Tongue (tissue), 2 donors: ENCODE results near the gene TGM1. TPM values are rescaled to one million over a fixed set of nuclear protein-coding genes. Genes with fewer than 3 reads are reported as not detected.
A peak's percentile ranks its signal among the peaks of the same experiment; 100 is the strongest.

Source experiments
- DNase-seq: peaks from one replicate; pipeline ENCODE4 v3.0.0-alpha.2; 2015
- total RNA-seq: library from RNA; depleted of rRNA; stranded (reverse); fragments of >200 nt; gene quantifications from one replicate; pipeline ENCODE4 v1.2.3, GENCODE V29; 2014

The TGM1 gene
- total RNA-seq, 1 donor from 2014 or later = 29.0 TPM

DNA sequence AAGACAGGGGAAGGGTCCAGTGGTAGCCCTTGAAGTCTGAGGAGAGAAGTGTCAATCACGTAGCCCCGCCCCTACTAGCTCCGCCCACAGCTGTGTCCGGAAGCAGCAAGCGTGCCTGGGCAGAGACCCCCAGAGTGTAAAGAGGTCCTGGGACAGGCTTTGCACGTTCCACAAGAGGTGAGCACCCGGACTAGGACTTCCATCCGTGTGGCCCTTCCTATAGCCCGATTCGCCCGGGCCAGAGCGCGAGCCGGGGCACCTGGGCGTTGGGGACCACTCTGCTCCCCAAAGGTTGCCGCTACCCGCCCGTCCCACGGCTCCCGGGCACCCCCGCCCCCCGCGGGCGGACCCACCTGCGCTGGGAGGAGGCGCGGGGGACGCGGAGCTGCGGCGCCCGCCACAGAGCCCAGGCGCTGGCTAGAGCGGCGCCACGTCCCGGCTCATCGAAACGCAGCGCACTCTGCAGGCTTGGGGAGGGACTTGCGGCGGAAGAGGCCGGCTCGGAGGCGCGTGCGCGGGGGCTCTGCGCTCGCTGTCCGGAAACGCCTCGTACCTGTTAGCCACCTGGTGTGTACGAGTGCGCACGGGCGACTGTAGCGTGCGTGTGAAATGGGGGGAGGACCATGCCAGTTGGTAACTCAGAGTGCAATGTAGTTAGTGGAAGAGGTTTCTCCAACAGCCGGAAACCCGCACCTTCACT, 8.3 kb upstream of the TGM1 start, which contains the start of gene RABGGTA:
Gene RABGGTA (minus strand): TSS at position 464 of the 700 bp plus-strand sequence. CDS start 482 bp downstream, outside the sequence.
- peak; percentile 95 for DNase-seq

DNA sequence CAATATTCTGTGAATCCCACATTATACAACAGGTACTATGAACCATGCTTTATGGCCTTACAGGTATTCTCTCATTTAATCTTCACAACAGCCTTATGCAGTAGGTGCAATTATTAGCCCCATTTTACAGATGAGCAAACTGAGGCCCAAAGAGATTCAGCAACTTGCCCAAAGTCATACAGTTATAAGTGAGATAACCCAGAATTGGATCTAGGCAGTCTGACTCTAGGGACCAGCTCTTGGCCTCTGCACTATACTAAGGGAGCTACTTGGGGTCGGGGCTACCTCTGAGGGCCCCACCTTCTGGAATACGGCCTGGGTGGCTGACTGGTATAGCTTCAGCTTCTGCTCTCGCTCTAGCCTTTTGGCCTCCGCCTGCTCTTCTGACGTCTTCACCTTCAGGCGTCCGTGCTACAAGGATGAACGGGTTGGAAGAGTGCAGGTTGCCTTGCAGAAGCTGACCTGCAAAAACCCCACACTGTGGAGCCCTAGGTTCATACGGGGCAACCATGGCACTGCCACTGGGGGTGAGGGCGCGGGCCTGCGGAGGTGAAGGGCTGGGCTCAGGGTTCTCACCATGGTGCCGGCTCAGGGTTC, 7.7 kb upstream of the TGM1 start:
- no peak for DNase-seq

DNA sequence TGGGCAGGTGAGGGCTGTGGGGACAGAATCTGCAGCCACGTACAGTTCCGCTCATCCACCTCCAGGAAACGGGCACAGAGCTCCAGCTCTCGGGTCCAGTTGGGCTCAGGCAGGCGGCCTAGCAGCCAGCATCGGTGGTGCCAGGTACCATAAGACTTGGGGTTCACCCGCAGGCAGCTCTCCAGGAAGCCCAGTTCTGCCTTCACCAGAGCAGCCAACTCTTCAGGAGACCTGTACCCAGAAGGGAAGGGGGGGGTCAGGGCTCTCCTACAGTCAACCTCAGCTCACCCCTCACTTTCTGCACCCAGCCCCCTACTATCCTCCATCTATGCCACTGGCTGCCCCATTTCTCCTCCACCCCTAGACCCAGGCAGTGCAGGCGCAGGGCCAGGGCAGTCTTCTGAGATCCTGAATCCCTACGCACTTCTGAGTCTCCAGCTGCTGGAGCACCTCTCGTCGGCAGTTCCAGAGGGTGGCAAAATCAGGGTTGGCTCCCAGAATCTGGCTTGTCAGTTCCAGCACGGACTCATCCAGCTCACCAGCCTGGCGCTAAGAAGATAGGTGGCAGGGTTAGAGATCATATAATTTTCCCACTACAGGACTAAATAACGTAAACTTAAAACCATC, 7.0 kb upstream of the TGM1 start:
- no peak for DNase-seq

DNA sequence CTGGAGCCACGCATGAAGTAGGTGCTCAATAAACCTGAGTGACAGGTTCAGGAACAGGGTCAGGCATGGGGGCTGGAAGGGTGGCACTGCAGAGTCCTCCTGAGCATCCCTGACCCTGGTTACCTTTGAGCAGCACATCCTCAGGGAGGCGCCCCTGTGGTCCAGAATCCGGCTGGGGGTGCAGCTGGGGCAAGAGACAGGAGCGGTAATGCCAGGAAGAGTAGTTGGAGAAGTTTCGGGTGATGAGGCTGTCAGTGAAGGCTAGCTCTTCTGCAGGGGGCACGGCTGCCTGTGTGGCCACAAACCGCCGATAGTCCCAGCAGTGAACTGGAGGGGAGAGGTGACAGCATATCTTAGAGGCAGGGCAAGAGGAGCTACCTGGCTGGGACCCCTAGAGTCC, 6.4 kb upstream of the TGM1 start:
- DNase-seq = no peak

DNA sequence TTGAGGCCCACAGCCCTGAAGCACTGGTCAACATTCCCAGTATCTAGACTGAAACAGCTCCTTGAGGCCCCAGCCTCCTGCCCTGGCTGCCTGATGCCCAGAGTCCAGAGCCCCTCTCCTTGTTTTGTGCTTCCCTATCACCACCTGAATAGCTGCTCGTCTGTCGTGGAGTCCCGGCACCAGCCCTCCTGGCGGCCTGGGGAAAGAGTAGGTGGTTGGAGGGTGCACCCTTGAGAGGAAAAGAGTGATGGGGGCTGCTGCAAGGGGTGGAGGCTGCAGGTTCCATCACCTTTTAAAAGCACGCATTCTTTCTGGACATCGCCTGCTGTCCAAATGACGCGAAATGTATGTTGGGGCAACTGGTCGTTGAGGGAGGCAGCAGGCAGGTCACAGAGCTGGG, 5.2 kb upstream of the TGM1 start:
- DNase-seq = no peak

DNA sequence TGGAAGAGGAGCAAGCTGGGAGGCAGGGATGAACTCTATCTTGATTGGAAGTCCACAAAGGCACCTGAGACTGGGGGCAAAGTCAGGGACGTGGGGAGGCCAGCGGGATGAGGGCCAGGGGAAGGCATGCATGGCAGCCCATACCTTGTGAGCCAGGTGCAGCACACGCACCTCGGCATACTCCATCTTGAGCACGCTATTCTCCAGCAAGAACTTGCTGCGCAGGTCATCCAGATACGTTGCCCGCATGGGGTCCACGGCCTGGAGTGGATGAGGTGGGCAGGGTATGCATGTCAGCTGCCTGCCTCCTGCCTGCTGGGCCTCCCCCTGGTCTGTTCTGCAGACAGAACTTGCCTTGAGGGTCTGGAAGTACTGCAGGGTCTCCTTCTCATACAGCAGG, 4.5 kb upstream of the TGM1 start:
- DNase-seq = no peak

DNA sequence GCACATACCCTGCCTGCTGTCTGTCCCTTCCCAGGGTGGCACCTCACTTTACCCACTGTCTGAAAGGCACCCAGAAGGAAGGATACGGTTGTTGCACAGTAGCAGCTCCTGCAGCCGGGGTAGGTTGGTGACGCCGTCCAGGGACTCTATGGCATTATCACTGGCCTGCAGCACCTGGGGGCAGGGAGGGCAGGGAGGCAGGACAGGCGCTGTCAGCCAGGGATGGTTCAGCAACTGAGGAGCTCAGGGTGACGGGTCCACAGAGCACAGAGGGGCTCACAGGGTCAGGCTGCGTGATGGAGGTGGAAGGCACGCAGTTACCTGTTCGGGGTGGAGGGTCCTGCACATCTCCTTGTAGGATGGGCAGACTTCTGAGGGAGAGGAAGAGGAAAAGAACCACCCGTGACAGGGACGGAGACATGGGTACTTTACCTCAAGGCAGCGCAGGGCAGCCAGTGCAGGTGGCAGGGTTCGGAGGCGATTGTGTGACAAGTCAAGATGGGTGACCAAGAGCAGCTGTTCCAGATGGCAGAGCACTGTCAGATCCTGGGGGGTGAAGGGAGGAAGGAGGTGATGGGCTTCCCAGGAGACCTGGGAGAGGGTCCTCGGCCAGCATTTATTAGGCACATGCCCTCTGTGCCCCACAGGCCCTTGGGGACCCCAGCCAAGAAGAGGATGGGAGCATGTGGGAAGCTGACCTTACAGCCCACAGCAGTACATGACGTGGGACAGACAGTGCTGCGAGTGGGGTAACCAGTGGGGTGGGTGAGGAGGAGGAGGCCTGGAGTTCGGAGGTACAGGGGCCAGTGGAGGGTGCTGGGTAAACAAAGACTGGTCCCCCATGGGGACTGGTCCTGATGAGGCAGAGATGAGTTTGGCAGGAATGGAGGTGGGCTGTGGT, 3.6 kb upstream of the TGM1 start:
- DNase-seq = no peak

DNA sequence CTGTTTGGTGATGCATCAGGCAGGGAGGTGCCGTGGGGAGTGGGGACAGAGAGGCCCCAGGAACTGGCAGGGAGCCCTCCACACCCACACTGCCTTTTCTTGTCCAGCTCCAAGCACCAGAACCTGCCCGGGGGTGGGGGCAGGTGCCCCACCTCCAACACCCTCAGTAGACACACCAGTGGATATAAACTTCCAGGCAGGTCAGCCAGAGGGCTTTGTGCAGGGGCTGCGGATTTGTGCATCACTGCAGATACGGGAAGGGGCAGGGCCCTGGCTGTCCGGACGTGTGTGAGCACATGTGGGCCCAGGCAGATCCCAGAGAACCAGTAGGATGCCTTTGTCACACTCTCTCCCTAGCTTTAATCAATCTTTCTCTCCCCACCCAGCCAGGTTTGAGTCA, 1.3 kb upstream of the TGM1 start:
- DNase-seq = no peak

DNA sequence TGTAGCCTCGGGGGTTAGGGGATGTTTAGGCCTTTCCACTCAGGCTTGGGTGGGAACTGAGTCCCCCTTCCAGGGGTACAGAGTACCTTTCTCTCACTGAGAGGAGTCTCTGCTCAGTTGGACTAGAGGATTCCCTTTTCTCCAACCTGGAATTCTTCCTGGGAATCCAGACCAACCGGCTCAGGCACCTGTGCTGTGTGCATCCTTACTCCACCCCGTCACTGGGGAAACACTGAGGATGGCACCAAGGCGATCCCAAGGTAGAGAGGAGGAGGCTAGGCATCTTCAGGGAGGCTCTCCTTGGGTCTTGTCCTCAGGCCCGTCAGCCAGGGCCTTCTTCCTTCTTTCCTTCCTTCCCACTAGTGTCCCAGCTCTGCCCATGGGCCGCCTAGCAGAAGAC, 871 bp upstream of the TGM1 start:
- no peak for DNase-seq

DNA sequence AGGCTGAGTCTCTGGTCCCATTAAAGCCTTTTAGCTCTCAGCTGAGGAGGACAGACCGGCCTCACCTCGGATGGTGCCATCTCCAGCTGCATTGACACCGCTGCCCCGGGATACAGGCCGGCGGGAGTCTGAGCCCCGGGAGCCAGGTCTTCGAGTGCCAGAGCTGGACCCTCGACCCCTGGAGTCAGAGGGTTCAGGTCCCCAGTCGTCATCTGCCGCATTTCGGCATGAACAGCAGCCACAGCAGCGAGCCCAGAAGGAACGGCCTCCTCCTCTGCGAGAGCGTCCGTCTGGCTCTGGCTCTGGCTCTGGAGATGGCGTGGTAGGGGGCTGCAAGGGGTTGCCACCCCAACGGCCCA, 1.0 kb downstream of the TGM1 start:
- no peak for DNase-seq

DNA sequence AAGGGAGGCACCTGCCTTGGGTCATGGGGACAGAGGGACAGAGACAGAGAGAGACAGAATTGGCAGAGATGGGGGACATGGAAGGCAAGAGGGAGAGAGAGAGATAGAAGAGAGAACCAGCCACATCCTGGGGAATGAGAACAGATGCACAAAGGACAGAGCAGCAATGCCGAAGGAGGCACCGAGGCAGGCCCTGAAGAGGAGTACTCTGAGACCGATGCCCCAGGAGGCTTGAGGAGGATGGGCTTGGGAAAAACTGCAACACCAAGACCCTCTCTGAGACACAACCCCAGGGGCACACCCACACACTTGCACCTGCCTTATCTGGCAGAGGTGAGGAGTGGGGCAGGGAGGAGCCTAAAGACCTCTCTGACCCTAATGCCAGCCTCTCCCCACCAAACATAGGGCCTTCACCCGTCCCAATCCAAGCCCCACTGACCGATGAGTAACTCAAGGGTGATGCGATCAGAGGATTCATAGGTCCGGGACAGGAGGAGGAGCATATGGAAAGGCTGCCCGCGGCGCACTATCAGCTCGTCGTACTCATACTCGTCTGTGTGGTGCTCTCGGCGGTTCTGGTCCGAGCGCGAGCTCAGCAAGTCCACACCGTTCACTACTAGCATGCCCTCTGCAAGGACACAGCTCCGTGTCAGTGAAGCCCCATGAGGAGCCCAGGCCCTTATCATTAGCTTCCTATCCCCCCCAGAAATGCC, 1.6 kb downstream of the TGM1 start:
- DNase-seq = no peak

DNA sequence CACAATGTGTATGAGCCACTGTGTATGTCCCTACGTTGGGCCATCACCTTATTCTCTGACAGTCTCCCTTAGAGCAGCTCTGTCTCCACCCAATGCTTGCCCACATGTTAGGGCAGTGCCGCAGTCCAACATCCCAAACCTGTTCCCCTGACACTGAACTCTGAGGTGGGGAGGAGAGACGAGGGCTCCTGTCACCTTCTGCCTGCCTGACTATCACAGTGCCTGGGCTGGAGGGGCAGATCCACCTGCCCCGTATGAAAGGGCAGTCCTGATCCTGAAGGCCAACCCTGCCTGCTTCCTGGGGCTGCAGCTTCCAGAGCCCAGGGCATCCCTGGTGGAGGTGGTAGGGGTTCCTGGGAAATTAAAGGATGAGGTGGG, 2.2 kb downstream of the TGM1 start:
- DNase-seq = no peak

DNA sequence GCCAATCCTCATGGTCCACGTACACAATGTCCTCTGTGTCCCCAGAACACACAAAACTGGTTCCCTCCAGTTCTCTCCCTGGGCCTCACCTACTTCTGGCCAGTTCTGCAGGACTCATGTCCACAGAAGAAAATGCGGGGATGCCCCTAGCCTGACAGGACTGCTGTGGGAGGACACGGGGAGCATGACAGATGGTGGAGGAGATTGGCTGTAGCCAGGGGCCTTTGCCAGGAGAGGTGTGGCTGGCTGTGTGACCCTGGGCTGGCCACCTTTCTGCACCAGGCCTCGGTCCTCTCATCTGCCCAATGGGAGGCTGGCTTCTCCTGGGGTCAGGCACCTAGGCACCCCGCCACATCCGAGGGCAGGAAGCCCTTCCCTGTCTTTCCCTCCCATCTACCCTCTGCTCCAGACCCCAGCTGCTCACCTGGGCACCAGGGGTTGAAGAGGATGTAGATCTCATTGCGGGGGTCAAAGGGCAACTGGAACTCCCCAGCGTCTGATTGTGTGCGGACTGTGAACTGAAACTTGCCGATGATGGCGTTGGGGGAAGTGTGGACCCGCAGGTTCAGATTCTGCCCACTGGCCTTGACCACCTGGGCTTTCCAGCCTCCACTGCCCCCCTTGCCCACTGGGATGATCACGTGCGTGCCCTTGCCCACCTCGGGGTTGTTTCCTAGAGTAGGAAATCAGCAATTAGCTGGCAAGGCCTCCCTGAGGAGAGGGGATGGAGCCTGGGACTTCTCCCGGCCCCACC, 2.8 kb downstream of the TGM1 start:
- no peak for DNase-seq

DNA sequence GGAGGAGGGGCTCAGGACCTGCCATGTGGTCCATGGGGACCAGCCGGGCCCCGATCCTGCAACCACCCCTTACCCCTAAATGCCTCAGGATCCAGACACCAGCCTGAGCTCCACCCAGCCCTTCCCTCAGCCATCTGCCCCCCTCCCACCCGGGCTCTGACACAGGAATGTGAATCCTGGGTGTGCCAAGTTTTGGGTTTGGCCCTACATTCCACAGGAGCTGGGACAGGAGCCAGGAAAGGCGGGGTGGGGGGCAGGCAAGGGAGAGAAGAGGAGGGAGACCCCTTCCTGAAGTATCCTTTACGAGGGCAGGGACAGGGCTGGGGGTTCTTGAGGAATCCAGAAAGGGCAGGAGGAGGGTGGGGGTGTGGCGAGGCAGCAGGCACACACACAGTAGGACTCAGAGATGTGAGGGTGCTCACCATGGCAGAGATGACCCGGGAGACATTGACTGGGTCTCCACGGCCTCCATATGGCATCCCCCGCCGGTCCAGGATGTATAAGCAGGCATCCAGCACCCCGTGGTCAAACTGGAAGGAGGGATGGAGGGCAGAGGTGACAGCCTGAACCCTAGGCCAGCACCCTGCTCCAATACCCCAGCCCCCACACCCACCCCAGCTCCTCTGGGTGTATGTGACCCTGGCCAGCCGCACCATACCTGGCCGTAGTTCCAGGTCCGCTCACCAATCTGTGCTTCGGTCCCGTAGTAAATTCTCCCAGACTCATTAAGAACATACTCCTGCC, 3.5 kb downstream of the TGM1 start:
- DNase-seq = peak; percentile 74

DNA sequence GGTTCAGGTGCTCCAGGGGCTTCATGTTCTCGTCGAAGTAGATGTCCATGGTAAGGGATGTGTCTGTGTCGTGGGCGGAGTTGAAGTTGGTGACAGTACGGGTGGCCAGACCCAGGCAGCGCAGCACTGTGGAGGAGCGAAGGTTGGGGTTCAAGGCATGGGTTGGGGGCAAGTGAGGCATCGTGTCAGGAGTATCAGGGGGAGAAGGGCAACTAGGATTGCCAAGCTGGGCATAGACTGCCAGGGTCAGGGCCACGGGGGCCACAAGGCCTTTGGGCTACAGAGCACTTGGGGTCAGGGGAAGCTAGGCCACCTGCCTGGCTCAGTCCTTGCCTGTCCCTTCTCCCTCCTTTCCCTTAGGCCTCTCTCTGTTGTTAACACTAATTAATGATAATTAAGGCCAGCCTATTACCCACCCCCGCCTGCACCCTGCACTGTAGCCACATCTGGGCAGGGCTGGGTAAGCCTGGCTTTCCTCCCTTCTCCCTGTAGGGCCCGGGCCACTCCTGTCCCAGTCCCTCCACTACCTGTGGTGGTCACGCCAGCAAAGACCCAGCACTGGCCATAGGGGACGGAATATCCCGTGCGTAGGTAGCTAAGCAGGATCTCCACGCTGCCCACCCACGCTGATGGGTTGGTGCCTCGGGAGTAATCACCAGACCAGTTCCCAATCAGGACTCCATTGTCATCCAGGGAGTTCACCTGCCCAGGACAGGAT, 4.3 kb downstream of the TGM1 start:
- DNase-seq = no peak

DNA sequence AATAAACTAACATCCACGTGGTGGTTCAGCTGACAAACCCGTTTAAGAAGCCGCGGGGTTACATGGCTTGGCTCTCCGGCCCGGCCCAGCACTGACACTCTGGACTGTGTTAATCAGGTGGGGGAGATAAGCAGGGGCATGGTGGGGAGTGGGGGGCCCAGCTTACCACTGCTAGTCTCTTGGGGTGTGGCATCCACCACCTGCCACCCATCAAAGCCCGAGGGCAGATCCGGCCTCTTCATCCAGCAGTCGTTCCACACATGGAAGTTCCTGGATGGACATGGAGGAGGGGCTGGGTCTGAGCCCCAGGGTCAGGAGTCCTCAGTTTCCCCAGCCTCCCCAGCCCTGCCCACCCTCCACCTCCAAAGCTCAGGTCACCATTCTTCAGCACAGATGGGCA, 4.9 kb downstream of the TGM1 start:
- DNase-seq = no peak

DNA sequence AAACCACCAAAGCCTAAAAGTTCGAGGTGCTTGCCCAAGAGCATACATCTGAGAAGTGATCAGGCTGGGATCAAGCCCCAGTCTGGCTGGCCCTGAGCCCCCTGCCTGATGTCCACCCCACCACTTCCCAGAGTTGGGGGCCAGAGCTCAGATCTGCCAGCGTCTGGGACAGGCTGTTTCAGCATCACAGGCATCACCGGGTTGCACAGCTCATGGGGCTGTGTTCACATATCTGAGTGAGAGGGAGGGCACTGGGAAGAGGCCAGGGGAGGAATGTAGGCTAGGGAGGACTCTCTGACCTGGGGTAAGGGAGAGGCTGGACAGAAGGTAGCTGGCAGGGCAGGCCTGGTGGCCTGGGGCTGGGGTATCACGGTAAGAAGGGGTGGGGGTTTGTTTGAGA, 6.0 kb downstream of the TGM1 start:
- DNase-seq = no peak

DNA sequence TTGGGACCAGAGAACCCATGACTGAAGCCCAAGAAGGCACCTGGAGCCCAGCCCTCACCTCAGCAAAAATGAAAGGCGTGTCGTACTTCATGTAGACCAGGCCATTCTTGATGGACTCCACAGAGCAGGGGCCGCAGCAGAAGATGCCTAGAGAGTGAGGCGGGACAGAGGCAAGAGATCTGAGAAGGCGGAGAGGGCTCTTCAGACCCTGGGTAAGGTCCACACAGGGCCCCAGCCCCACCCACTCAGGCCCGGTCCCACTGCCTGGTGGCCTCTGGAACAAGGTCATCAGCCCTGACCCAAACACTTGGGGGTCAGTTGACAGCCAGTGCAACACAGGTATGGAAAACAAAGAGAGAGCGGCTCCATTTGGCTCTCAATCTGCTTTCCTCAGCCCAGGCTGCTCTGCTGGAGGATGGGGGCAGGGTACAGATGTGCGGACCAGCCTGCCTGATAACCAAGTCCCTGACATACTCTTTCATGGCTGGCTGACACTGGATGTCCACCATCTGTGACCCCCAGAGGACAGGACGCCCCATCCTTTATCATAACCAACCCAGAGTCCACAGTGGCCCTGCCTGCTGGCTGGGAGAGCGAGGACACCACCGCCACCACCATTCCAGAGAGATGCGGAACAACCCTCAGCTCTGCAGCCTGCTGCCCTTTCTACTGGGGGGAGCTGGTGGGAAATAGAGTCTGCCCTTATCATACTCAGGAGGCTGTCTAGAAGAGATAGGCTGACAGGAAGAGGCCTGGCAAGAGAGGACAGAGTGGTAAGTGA, 6.9 kb downstream of the TGM1 start:
- DNase-seq = no peak

DNA sequence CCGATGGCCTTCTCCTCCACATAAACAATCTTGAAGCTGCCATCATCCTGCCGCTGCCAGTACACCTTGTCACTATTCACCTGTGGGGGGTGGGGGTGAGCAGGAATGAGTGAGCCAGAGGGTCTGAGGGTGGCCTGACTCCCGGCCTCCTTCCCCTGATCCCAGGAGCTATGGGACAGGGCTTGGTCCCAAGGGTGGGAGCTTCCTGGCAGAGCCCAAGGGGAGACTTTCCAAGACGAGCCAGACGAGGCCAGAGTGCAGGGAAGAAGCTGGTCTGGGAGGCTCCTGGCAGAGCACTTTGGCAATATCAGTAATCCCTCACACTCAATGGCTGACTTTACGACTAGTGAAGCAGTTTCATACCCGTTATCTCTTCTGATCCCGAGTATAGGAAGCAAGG, 7.5 kb downstream of the TGM1 start:
- DNase-seq = no peak
